ENCODE results near the gene IQSEC1.

The IQSEC1 gene
- total RNA-seq, result 106 to 184 reads per million in 2 donors

- DNase-seq, result peak; percentile 49 to 86 (median 63)
Observed at GRCh38 chr3:13073326-13074005, at the start of gene IQSEC1. IQSEC1 (minus strand) TSS chr3:13073429; CDS start chr3:13073014, 415 bp downstream.

- DNase-seq, result no peak
Observed at GRCh38 chr3:13122081-13123012, 49.1 kb upstream of the IQSEC1 start.

GRCh38 chr3:13121553-13122001 is 48.3 kb upstream of the IQSEC1 start:
- no peak for DNase-seq

DNA sequence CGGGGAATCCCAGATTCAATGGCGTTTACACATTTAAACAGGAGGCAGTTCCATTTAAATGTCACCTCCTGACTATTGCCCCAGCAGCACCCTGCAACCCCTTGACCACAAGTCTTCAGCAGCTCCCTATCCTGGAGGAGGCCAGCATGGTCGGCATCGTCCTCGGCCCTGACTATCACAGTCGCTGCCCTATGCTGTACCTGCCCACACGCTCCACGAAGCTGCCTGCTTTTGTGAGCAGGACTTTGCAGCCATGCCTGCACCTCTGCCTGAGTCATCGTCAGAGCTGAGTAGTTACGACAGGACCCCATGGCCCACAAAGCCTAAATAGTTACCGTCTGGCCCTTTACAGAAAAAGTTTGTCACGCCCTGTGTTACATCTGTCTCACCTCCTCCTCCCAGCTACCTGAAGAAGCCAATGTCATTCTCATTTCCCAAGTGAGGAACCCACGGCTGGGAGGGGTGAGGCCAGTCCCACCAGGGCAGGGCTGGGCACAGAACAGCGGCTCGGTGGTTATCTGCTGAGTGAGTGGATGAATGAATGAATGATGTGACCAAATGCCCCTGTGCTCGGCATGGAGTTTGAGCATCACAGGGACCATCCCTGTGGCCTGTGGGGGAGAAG is 47.8 kb upstream of the IQSEC1 start:
- no peak for DNase-seq

DNA sequence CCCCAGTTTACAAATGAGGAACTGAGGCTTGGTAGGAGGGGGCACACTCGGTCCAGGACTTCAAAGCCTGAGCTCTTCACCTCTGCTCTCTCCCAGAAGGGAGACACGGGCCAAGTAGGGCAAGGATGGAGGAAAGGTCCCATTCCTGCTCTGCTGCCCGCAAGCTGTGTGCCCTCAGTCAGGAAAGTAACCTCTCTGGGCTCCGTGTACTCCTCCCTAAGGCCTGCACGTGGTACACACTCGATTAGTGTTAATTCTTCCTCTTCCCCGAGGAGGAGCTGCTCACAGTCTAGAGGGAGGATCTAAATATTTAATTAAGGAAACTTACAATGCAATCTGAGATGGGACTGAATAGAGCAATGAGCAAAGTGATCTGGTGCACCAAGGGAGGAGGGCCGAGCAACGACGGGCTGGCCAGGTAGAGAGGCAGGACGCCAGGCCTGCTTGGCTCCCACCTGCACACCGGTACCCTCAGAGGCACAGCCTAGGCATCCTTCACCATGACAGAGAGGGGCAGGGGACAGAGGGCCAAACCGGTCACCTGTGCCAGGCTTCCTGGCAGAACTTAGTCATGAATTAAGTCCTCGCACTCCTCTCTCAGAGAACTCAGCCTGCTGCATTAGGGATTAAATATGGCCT is 47.2 kb upstream of the IQSEC1 start:
- DNase-seq, result no peak

GRCh38 chr3:13119471-13120220 is 46.4 kb upstream of the IQSEC1 start:
- no peak for DNase-seq

DNA sequence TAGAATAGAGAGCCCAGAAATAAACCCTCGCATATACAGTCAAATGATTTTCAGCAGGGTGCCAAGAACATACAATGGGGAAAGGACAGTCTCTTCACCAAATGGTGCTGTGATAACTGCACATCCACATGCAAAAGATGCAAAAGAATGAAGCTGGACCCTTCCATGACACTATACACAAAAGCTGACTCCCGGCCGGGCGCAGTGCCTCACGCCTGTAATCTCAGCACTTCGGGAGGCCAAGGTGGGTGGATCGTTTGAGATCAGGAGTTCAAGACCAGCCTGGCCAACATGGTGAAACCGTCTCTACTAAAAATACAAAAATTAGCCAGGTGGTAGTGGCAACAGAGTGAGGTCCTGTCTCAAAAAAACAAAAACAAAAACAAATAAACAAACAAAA is 43.2 kb upstream of the IQSEC1 start:
- no peak for DNase-seq

GRCh38 chr3:13115991-13116390 is 42.8 kb upstream of the IQSEC1 start:
- no peak for DNase-seq

DNA sequence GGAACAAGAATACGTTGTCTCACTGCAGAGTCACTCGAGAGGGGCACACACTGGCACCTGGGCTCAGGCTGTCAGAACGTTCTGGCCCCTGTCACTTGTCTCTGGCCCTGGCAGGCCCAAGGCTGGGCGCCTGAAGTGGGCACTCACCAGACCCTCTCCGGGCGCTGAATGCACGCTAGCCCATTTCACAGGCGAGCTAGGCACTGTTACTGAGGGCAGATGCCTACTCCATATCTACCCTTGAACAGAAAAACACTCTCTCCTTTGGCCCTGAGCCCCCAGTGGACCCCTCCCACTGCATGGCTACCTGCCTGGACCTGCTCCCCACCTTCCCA is 42.3 kb upstream of the IQSEC1 start:
- no peak for DNase-seq

DNA sequence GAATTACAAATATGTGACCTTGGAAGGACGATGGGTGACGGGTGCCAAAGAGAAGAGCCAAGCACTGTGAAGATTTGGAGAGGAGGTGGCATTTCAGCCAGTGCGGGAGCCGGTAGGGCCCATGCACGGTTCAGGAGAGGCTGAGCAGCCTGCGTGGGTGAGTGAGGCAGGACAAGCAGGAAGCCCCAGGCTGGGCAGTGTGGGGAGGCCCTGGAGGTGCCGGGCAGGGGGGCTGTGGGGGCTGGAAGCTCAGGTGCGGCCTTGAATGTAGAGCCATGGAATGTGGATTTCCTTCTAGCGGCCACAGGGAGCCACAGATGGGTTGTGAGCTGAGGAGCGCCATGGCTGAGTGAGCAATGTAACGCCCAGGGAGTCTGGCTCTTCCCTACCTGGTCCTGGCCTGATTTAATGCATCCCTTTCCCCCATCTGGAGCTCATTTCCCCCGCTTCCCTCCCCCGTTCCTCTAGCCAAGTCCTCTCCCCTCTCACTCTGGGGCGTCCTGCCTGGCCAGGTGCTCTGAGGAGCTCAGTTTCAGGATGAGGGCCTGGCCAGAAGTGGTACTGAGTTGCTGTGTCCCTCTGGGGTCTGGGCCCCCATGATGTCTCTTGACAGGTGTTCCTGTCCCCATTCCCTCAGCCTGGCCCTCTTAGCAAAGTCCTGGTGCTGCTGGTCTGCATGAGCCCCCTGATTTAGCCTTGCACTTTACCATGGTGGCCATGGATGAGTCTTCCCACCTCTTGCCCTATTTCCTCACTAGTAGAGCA is 41.8 kb upstream of the IQSEC1 start:
- no peak for DNase-seq

GRCh38 chr3:13113346-13114330 is 40.4 kb upstream of the IQSEC1 start:
- no peak for DNase-seq

- DNase-seq, result no peak
Observed at GRCh38 chr3:13112521-13113345, 39.5 kb upstream of the IQSEC1 start.

DNA sequence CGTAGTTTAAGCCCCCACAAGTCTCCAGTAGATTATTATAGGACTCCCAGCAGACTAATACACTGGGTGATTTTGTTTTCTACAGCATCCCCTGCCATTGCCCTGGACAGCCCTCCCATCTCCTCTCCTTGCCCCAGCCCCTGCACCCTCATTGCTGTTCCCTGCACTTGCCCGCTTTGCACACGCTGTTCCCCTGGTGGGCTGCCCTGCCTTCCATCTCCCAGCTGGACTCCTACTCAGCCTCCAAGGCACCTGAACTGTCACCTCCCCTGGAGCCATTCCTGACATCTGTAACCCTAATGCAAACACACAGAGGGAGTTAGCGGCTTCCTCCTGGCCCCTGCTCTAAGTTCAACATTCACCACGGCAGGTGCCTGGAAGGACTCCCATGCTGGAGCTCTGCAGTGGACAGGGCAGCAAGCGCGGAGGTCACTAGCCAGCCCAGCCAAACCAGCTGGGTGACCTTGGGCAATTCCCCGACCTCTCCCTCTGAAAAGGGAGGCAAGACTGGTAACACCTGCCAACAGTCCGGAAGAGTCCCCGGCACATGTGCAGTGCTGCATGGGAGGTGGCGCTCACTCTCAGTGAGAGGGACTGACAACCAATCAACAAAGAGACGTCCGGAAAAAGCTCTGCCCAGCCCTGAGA is 38.8 kb upstream of the IQSEC1 start:
- DNase-seq, result no peak

GRCh38 chr3:13111173-13111872 is 38.1 kb upstream of the IQSEC1 start:
- no peak for DNase-seq

DNA sequence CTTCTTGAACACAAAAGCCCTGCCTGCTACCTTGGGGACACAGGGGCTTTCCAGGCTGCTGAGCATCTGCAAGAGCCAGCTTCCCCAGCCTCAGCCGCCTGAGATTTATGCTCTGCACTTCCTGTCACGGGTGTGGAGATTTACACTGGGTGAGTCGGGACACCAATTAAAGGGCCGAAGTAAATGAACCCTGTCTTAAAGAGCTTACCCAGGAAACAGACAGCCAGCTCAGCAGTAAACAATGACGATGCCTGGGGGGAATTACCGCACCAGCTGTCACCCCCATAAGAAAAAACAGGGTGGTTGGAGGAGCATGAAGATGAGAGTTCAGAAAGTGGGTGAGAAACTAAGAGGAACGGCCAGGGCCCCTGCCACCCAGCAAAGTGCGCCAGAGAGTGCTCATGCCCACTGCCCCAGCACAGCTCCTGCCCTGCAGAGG is 37.5 kb upstream of the IQSEC1 start:
- peak in 2 of 5 experiments; percentile 27 to 29 for DNase-seq

DNA sequence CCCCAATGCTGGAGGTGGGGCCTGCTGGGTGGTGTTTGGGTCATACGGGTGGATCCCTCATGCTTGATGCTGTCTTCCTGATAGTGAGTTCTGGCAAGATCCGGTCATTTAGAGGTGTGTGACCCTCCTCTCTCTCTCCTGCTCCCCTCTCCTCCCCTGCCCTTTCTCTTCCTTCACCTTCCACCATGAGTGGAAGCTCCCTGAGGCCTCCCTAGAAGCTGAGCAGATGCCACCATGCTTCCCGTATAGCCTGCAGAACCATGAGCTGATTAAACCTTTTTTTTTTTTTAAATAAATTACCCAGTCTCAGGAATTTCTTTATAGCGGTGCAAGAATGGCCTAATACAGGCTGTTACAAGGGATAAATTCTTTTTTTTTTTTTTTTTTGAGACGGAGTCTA is 36.3 kb upstream of the IQSEC1 start:
- no peak for DNase-seq

GRCh38 chr3:13108861-13109260 is 35.6 kb upstream of the IQSEC1 start:
- no peak for DNase-seq

GRCh38 chr3:13107661-13108060 is 34.4 kb upstream of the IQSEC1 start:
- DNase-seq, result no peak

Measured in T-helper 2 cell (primary cell).